ENCODE data around the gene GTPBP3. TPM values are rescaled to one million over a fixed set of nuclear protein-coding genes. Genes with fewer than 3 reads are reported as not detected.

The GTPBP3 gene
- total RNA-seq, 1 experiment from 2014 or later = 35.3 TPM

DNA sequence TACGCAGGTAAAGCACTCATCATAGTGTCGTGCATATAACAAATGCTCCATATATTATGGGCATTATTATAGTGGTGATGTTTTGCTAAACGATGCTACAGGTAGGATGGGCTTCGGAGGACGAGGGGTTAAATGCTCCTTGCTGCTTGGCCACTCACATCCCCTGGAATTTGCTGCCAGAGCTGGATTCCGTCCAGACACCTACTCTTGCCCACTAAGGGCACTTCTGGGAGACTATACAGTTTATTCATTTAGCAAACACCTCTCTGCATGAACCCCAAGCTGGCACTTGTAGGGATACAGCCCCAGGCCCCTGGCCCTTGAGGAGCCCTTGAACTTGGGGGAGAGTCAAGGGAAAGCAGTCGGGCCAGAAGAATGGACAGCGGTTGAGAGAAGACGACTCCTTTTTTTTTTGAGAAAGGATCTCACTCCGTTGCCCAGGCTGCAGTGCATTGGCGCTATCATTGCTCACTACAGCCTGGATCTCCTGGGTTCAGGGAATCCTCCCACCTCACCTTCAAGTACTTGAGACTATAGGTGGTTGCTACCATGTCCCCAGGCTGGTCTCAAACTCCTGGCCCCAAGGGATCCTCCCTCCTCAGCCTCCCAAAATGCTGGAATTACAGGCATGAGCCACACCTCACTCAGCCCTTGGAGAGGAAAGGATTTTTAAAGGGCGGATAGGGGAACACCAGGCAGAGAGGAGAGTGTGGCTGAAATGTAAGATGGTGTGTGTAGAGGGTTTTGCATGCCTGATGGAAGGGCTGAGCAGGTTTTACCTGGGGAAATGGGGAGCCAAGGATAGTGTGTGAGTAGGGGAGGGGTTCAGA lies 32.8 kb upstream of the GTPBP3 start:
- POLR2A ChIA-PET = interaction anchor here (1.1 kb wide), 1 partner anchor 12 kb away, joined by 4 read pairs; no protein-coding TSS in a partner anchor
- intact Hi-C loops (cut with micrococcal nuclease; ENCODE audit: unreplicated experiment) = loop anchor here (10.0 kb wide), 1 partner anchor 1090 kb away; the partner anchor contains the start of gene LRRC25
- in situ Hi-C loops (cut with HindIII; ENCODE audit: low pct_unique_long_range_greater_than_20kb, low sequenced_read_pairs) = no loop called here
- CTCF ChIA-PET = interaction anchor here (0.6 to 1.0 kb wide), 5 partner anchors 11 to 643 kb away, joined by 3 to 8 read pairs (median 5); no protein-coding TSS in a partner anchor
- TF ChIP-seq POLR2AphosphoS5 (IDR thresholded peaks at IDR 0.05; ENCODE audit: low read depth, low read length) (no peak), SIN3A (IDR thresholded peaks at IDR 0.05; ENCODE audit: borderline replicate concordance, insufficient read depth, low read depth, low read length) (no peak), TCF7L2 (IDR thresholded peaks at IDR 0.05; ENCODE audit: low read depth, low read length) (no peak)
- TF ChIP-seq, protein P1, sequence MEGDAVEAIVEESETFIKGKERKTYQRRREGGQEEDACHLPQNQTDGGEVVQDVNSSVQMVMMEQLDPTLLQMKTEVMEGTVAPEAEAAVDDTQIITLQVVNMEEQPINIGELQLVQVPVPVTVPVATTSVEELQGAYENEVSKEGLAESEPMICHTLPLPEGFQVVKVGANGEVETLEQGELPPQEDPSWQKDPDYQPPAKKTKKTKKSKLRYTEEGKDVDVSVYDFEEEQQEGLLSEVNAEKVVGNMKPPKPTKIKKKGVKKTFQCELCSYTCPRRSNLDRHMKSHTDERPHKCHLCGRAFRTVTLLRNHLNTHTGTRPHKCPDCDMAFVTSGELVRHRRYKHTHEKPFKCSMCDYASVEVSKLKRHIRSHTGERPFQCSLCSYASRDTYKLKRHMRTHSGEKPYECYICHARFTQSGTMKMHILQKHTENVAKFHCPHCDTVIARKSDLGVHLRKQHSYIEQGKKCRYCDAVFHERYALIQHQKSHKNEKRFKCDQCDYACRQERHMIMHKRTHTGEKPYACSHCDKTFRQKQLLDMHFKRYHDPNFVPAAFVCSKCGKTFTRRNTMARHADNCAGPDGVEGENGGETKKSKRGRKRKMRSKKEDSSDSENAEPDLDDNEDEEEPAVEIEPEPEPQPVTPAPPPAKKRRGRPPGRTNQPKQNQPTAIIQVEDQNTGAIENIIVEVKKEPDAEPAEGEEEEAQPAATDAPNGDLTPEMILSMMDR (IDR thresholded peaks at IDR 0.05) = no peak
- TF ChIP-seq, protein P2, sequence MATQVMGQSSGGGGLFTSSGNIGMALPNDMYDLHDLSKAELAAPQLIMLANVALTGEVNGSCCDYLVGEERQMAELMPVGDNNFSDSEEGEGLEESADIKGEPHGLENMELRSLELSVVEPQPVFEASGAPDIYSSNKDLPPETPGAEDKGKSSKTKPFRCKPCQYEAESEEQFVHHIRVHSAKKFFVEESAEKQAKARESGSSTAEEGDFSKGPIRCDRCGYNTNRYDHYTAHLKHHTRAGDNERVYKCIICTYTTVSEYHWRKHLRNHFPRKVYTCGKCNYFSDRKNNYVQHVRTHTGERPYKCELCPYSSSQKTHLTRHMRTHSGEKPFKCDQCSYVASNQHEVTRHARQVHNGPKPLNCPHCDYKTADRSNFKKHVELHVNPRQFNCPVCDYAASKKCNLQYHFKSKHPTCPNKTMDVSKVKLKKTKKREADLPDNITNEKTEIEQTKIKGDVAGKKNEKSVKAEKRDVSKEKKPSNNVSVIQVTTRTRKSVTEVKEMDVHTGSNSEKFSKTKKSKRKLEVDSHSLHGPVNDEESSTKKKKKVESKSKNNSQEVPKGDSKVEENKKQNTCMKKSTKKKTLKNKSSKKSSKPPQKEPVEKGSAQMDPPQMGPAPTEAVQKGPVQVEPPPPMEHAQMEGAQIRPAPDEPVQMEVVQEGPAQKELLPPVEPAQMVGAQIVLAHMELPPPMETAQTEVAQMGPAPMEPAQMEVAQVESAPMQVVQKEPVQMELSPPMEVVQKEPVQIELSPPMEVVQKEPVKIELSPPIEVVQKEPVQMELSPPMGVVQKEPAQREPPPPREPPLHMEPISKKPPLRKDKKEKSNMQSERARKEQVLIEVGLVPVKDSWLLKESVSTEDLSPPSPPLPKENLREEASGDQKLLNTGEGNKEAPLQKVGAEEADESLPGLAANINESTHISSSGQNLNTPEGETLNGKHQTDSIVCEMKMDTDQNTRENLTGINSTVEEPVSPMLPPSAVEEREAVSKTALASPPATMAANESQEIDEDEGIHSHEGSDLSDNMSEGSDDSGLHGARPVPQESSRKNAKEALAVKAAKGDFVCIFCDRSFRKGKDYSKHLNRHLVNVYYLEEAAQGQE (IDR thresholded peaks at IDR 0.05; ENCODE audit: insufficient read depth in 1 of 2, low read depth in 2 of 2, low read length in 1 of 2) = no peak
- Histone ChIP-seq H3K4me1 (ENCODE audit: control insufficient read depth, insufficient read depth, low read length) (peaks cover 28% of the 10 kb centered on the region), H3K36me3 (ENCODE audit: control insufficient read depth, insufficient read depth, low read length) (no peaks in the 10 kb centered on the region; the same call in 1 of the 2 replicates), H3K4me3 (ENCODE audit: low read depth in 2 of 2, low read length in 2 of 2) (peak overlapping the region; percentile 7 to 30; a peak in 2 of 4 replicates), H3K9me3 (ENCODE audit: control insufficient read depth, insufficient read depth, low read depth, low read length) (no peaks in the 10 kb centered on the region), H3K27me3 (ENCODE audit: control insufficient read depth, insufficient read depth, low read length) (no peaks in the 10 kb centered on the region), H3K27ac (ENCODE audit: low read length) (peak overlapping the region; percentile 89)
- DNase-seq (ENCODE audit: low read depth, low spot score) (no peak), ATAC-seq (no peak)
- BruUV-seq (replicated peaks) = no TSS peak

- peak overlapping the region; percentile 89 for H3K27ac ChIP-seq (ENCODE audit: low read length)
- intact Hi-C loops (cut with micrococcal nuclease; ENCODE audit: unreplicated experiment) (loop anchor here (10.0 kb wide), 1 partner anchor 1090 kb away; the partner anchor contains the start of gene LRRC25), in situ Hi-C loops (cut with HindIII; ENCODE audit: low pct_unique_long_range_greater_than_20kb, low sequenced_read_pairs) (no loop called here)
- ATAC-seq (no peak), DNase-seq (ENCODE audit: low read depth, low spot score) (no peak)
- H3K9me3 ChIP-seq (ENCODE audit: control insufficient read depth, insufficient read depth, low read depth, low read length) = no peaks in the 10 kb centered on the region
- TF ChIP-seq, protein P2 (IDR thresholded peaks at IDR 0.05; ENCODE audit: insufficient read depth in 1 of 2, low read depth in 2 of 2, low read length in 1 of 2) = 0 out of 4 replicates have a peak, but pooled peaks of 1 of the 2 experiments have one; percentile 27
- TF ChIP-seq POLR2AphosphoS5 (IDR thresholded peaks at IDR 0.05; ENCODE audit: low read depth, low read length) (no peak), SIN3A (IDR thresholded peaks at IDR 0.05; ENCODE audit: borderline replicate concordance, insufficient read depth, low read depth, low read length) (no peak), TCF7L2 (IDR thresholded peaks at IDR 0.05; ENCODE audit: low read depth, low read length) (no peak)
- TF ChIP-seq, protein P1 (IDR thresholded peaks at IDR 0.05) = no peak
- CTCF ChIA-PET = interaction anchor here (0.6 to 1.0 kb wide), 4 partner anchors 12 to 644 kb away, joined by 3 to 8 read pairs (median 5); no protein-coding TSS in a partner anchor
- H3K27me3 ChIP-seq (ENCODE audit: control insufficient read depth, insufficient read depth, low read length) = no peaks in the 10 kb centered on the region
- H3K36me3 ChIP-seq (ENCODE audit: control insufficient read depth, insufficient read depth, low read length) = peaks cover 2% of the 10 kb centered on the region; the same call in 1 of the 2 replicates
- peak overlapping the region; percentile 7 to 30; a peak in 3 of 4 replicates for H3K4me3 ChIP-seq (ENCODE audit: low read depth in 2 of 2, low read length in 2 of 2)
- no TSS peak for BruUV-seq (replicated peaks)
- H3K4me1 ChIP-seq (ENCODE audit: control insufficient read depth, insufficient read depth, low read length) = peaks cover 29% of the 10 kb centered on the region
- POLR2A ChIA-PET = interaction anchor here (0.8 to 1.1 kb wide), 2 partner anchors 12 to 13 kb away, joined by 3 to 4 read pairs; no protein-coding TSS in a partner anchor
Measured at GRCh38 chr19:17305216-17305516, 32.2 kb upstream of the GTPBP3 start.

Data from Panc1 (cell line).